Suprapubic skin (tissue), 4 donors: ENCODE measurements around the gene MAST2. TPM values are rescaled to one million over a fixed set of nuclear protein-coding genes. Genes with fewer than 3 reads are reported as not detected.
A peak's percentile ranks its signal among the peaks of the same experiment; 100 is the strongest.

ENCODE experiments used
- DNase-seq, 2 donors: peaks; one replicate each; pipeline ENCODE4 v3.0.0-alpha.2; 2019; ENCODE audit warnings: low spot score in 2 of 2
- H3K27ac ChIP-seq: fragments of 200-600 bp; sonication (generic); one replicate; pipeline ENCODE4 v1.5.1; 2019
- H3K27me3 ChIP-seq: fragments of 200-600 bp; sonication (generic); one replicate; pipeline ENCODE4 v1.5.1; 2019
- H3K36me3 ChIP-seq: fragments of 200-600 bp; sonication (generic); one replicate; pipeline ENCODE4 v1.5.1; 2019
- H3K4me1 ChIP-seq: fragments of 200-600 bp; sonication (generic); one replicate; pipeline ENCODE4 v1.5.1; 2019
- H3K4me3 ChIP-seq: fragments of 200-600 bp; sonication (generic); one replicate; pipeline ENCODE4 v1.5.1; 2019; ENCODE audit warnings: mild to moderate bottlenecking
- H3K9me3 ChIP-seq: fragments of 200-600 bp; sonication (generic); one replicate; pipeline ENCODE4 v1.5.1; 2019
- CTCF ChIP-seq, 2 donors: fragments of 200-600 bp in 1 of 2; fragments of 450-650 bp in 1 of 2; sonication (generic) in 1 of 2; IDR thresholded peaks; one replicate each; pipeline ENCODE4 v1.5.1; 2016 to 2019; ENCODE audit warnings: antibody characterized with exemption in 2 of 2, mild to moderate bottlenecking in 1 of 2, moderate library complexity in 1 of 2
- EP300 ChIP-seq: sonication (generic); formaldehyde crosslinking; IDR thresholded peaks from one replicate; pipeline ENCODE4 v1.6.1; 2017; ENCODE audit warnings: antibody characterized with exemption
- POLR2A ChIP-seq, 2 donors: fragments of 450-650 bp; IDR thresholded peaks; one replicate each; pipeline ENCODE4 v1.6.1; 2017; ENCODE audit warnings: antibody characterized with exemption in 2 of 2, mild to moderate bottlenecking in 2 of 2, moderate library complexity in 2 of 2
- POLR2AphosphoS5 ChIP-seq, 3 donors: sonication (generic); formaldehyde crosslinking; IDR thresholded peaks; one replicate each; pipeline ENCODE4 v1.6.1; 2017; ENCODE audit warnings: antibody characterized with exemption in 3 of 3
- WGBS: methylation state at CpG from one replicate; pipeline ENCODE4 v1.1.5; 2018; 5-methylcytosine and 5-hydroxymethylcytosine counted together
- total RNA-seq, 4 donors: library from RNA; depleted of rRNA; stranded (reverse); fragments of >200 nt; gene quantifications; one replicate each; pipeline ENCODE4 v1.1.0, GENCODE V29; 2016

MAST2 gene
- 10 to 100 TPM; 15.4 to 21.6 (median 20.1) TPM for total RNA-seq

DNA sequence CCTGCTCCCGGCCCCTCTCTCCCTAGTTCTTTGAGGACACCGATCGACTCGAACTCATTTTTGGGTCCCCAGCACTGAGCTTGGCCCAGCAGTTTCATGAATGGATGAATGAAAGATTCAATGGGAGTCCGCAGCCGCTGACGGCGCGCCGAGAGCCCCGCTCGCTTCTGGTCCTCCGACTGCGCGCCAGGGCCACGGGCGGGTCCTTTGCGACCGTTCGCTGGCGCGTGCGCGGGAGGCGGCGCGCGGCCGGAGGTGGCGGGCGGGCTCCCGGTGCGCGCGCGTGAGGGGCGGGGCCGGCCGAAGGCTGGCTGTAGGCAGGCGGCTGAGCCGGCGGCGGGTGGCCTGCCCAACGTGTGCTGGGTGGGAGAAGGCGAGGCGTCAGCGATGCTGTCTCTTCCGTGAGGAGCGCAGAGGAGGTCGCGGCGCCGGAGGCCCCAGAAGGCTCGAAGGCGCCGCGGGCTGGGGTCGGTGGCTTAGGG lies at the start of gene MAST2:
Gene MAST2, plus strand, starts transcription at position 314 of the 482 bp plus-strand sequence. CDS start 284 bp downstream, outside the sequence.
- no peaks in the 10 kb centered on the region for H3K36me3 ChIP-seq
- H3K9me3 ChIP-seq, result no peaks in the 10 kb centered on the region
- 0% methylated on average over 27 of the region's 58 CpGs for WGBS
- peaks cover 27% of the 10 kb centered on the region for H3K4me1 ChIP-seq
- peak within 1 kb of the TSS; percentile 56 for H3K4me3 ChIP-seq
- peak within 1 kb of the TSS; percentile 81 for H3K27ac ChIP-seq
- H3K27me3 ChIP-seq, result no peaks in the 10 kb centered on the region
- TF ChIP-seq EP300 (no peak), POLR2A (IDR thresholded peaks at IDR 0.05) (peak in 1 of 2 donors; percentile 67), CTCF (IDR thresholded peaks at IDR 0.05) (no peak), POLR2AphosphoS5 (IDR thresholded peaks at IDR 0.05) (no peak)
- DNase-seq, result peak; percentile 88 to 90

- no peak for DNase-seq
Measured at GRCh38 chr1:45755697-45756096, 47.7 kb upstream of the MAST2 start.

GRCh38 chr1:45762291-45762690 lies 41.1 kb upstream of the MAST2 start:
- Histone ChIP-seq H3K27ac (no peak overlapping the region), H3K27me3 (no peaks in the 10 kb centered on the region), H3K36me3 (no peaks in the 10 kb centered on the region), H3K4me1 (no peaks in the 10 kb centered on the region), H3K9me3 (no peaks in the 10 kb centered on the region), H3K4me3 (no peak overlapping the region)
- TF ChIP-seq POLR2A (IDR thresholded peaks at IDR 0.05) (no peak), EP300 (no peak), POLR2AphosphoS5 (IDR thresholded peaks at IDR 0.05) (no peak), CTCF (IDR thresholded peaks at IDR 0.05) (no peak)
- 61% methylated on average over 3 of the region's 3 CpGs for WGBS
- DNase-seq, result no peak

More at GRCh38 chr1:45755697-45756096, 47.7 kb upstream of the MAST2 start:
- no peaks in the 10 kb centered on the region for H3K27me3 ChIP-seq
- no peak overlapping the region for H3K27ac ChIP-seq
- no peak for TF ChIP-seq POLR2AphosphoS5 (IDR thresholded peaks at IDR 0.05)
- 78% methylated on average over 5 of the region's 5 CpGs for WGBS
- H3K36me3 ChIP-seq, result no peaks in the 10 kb centered on the region
- H3K4me1 ChIP-seq, result peaks cover 9% of the 10 kb centered on the region
- no peaks in the 10 kb centered on the region for H3K9me3 ChIP-seq
- no peak overlapping the region for H3K4me3 ChIP-seq

DNA sequence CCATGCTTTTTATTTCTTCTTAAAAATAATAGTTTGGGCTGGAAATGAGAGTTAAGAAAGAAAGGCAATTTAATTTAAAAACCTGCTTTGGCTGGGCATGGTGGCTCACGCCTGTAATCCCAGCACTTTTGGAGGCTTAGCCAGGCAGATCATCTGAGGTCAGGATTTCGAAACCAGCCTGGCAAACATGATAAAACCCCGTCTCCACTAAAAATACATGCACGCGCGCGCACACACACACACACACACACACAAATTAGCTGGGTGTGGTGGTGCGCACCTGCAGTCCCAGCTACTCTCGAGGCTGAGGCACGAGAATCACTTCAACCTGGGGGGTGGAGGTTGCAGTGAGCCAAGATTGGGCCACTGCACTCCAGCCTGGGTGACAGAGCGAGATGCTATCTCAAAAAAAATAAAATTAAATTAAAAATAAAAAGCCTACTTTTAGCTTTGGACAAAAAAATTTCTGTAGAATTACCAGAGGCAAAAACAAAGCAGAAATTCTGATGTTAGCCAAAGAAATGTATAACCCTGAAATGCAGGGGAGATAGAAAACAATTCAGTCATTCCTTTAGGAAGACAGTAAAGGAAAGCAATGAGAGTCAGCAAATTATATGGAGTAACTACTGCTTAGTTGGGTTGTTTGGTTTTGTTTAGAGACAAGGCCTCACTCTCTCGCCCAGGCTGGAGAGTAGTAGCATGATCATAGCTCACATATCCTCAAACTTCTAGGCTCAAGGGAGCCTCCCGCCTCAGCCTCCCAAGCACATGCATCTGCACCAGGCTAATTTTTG lies 37.2 kb upstream of the MAST2 start:
- WGBS, result 65% methylated on average over 13 of the region's 13 CpGs
- no peaks in the 10 kb centered on the region for H3K9me3 ChIP-seq
- H3K4me1 ChIP-seq, result no peaks in the 10 kb centered on the region
- H3K27me3 ChIP-seq, result no peaks in the 10 kb centered on the region
- no peak for TF ChIP-seq POLR2AphosphoS5 (IDR thresholded peaks at IDR 0.05)
- no peak for TF ChIP-seq EP300
- TF ChIP-seq POLR2A (IDR thresholded peaks at IDR 0.05), result no peak
- TF ChIP-seq CTCF (IDR thresholded peaks at IDR 0.05), result no peak
- no peak for DNase-seq
- H3K4me3 ChIP-seq, result no peak overlapping the region
- H3K36me3 ChIP-seq, result no peaks in the 10 kb centered on the region
- H3K27ac ChIP-seq, result no peak overlapping the region

DNA sequence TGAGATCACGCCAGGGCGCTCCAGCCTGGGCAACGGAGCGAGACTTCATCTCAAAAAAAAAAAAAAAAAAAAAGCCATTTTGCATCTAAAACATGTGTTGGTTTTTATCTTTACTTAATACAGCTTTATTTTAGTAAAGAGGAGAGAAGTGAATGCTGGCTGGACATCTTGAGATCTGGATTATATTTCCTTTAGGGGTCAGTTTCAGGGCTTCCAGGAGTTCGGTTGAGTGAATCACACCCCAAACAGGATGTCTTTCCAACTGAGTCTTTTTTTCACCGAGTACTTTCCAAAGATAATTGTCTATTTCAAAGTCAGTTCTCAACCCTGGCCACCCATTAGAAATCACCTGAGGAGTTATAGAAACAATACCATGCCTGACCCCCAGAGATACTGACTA lies 36.4 kb upstream of the MAST2 start:
- Histone ChIP-seq H3K9me3 (no peaks in the 10 kb centered on the region), H3K27ac (no peak overlapping the region), H3K36me3 (no peaks in the 10 kb centered on the region), H3K4me3 (no peak overlapping the region), H3K4me1 (no peaks in the 10 kb centered on the region), H3K27me3 (no peaks in the 10 kb centered on the region)
- WGBS, result 57% methylated on average over 6 of the region's 6 CpGs
- DNase-seq, result no peak
- TF ChIP-seq POLR2A (IDR thresholded peaks at IDR 0.05) (no peak), EP300 (no peak), POLR2AphosphoS5 (IDR thresholded peaks at IDR 0.05) (no peak), CTCF (IDR thresholded peaks at IDR 0.05) (no peak)
